NCI-H2107 (cell line): ENCODE data around the gene TRPM3.

Experiments
- DNase-seq: peaks from one replicate; lab custom pipeline; 2025; lab: John Stamatoyannopoulos, UW

Gene TRPM3

GRCh38 chr9:70553707-70554673, 567.4 kb downstream of the TRPM3 start:
- DNase-seq = no peak

GRCh38 chr9:70552561-70552960, 568.9 kb downstream of the TRPM3 start:
- DNase-seq = no peak

DNA sequence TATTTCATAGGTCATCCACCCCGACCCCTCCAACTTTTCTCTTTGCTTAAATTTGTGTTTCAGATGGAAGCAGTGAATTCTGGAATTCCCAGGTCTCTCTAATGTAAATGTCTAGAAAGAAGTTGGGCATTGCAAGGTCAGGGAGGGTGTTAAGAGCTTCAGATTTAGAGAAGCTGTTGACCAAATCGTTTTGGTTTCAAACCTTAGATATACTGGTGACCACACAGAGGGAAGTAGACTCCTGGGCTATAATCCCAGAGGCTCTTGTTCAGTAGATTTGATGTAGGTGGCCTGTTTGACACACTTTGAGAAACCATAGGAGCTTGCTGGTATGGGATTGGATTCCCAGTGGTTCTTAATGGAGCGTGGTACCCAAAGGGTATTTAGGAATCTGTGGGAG, 569.6 kb downstream of the TRPM3 start:
- no peak for DNase-seq

- no peak for DNase-seq
Measured at GRCh38 chr9:70551396-70551795, 570.0 kb downstream of the TRPM3 start.

DNA sequence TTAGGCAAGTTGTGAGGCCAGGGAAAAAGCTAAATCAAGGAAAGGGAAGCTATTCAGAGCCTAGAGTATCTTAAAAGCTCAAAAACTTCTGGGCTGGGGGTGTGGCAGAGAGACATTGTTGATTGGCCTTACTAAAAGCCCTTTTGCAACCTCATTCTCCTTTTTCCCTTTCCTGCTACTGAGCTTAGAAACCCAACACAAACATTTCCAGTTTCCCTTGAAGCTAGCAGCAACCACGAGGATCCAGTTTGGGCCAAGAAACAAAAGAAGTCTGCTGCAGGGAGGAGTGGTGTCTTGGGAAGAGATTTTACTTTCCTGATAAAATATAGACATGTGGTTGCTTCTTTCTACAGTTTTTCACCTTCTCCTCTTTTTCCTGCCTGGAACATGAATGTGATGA, 571.5 kb downstream of the TRPM3 start:
- no peak for DNase-seq

GRCh38 chr9:70542311-70542931, 579.0 kb downstream of the TRPM3 start:
- no peak for DNase-seq

GRCh38 chr9:70540016-70540415, 581.4 kb downstream of the TRPM3 start:
- no peak for DNase-seq

DNA sequence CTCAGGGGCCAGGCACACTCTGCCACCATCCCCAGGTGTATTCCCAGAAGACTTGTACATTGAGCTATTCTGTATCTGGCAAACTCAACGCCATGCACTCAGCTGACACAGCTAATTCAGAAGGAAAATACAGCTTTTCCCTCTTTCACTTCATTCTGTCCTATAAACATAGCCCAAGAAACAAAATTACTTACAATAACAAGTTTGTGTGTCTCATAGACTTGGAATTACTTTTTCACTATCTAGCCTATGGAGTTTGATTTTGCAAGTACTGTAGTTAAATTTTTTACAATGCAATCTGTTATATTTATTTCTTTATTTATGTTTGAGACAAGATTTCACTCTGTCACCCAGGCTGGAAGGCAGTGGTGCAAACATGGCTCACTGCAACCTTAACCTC, 581.9 kb downstream of the TRPM3 start:
- no peak for DNase-seq

- no peak for DNase-seq
Measured at GRCh38 chr9:70539001-70539400, 582.4 kb downstream of the TRPM3 start.

DNA sequence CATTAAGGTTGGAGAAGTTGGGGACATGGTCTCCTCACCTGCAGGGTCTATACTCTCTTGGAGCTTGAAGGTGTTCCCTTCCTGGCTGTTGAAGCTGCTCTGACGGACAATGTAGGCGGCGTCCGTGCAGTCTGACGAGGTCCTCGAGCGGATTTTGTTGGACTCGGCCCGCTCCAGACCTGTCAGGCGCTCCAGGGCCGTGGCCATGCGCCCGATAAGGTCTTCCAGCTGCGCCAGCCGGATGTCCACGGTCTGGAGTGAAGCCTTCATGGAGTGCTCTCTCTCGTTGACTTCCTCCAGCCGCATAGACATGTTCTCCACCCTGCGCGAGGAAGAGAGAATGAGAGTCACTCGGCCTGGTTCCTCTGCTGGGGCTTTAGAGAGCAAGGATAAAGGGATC, 584.3 kb downstream of the TRPM3 start:
- no peak for DNase-seq

- no peak for DNase-seq
Measured at GRCh38 chr9:70535546-70536323, 585.7 kb downstream of the TRPM3 start.

DNA sequence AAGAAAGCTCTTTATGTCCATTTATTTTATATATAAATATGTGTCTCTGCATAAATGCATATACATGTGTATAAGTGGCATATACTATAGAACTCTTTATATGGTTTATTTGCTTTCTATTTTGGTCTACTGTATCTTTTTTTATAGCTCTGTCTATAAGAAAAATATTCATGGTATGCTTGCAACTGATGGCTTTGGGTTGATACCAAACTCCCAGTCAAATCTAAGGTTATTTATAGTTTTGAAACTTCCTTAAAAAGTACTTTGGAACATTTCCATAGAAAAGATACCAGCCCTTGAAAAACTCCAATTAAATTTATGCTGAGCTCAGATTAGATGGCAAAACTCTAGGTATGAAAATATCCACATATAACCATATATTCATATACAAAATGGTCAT, 587.0 kb downstream of the TRPM3 start:
- no peak for DNase-seq

- no peak for DNase-seq
Measured at GRCh38 chr9:70534061-70534460, 587.4 kb downstream of the TRPM3 start.

- DNase-seq = no peak
Measured at GRCh38 chr9:70533492-70533891, 587.9 kb downstream of the TRPM3 start.

GRCh38 chr9:70532716-70533115, 588.7 kb downstream of the TRPM3 start:
- no peak for DNase-seq

DNA sequence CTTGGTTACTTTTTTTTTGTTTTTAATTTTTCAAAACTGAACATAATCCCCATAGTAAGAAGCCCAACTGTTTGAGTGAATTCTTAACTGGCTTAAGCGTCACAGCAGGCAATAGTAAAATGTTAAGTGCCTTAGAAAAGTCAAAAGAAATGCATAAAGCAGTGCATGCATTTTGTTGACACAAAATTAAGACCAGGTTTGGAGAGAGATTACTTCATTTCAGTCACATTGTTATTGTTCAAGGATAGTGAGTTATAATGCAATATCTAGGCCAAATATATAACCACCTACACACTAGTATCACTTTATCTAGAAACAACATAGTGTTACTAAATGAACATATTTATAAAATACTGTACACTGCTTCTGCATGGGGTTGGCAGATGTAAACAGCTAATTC, 590.1 kb downstream of the TRPM3 start:
- no peak for DNase-seq

DNA sequence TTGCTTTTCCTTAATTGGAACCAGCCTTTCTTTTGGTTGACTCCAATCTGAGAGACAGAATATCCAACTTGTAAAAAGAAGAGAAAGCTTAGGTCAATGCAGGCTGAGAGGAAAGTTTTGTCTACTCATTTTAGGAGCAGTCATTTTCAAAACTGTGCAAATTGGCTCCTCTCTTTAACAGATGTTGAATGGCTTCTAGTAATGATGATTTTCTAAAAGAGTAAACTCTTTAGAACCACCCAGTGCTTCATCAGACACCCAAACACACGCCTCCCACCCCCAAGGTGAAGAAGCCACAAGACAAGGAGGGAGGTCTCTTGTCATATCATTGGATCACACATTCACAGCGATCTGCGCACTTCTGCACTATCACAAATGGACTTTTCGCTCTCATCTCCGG, 590.7 kb downstream of the TRPM3 start:
- DNase-seq = no peak

DNA sequence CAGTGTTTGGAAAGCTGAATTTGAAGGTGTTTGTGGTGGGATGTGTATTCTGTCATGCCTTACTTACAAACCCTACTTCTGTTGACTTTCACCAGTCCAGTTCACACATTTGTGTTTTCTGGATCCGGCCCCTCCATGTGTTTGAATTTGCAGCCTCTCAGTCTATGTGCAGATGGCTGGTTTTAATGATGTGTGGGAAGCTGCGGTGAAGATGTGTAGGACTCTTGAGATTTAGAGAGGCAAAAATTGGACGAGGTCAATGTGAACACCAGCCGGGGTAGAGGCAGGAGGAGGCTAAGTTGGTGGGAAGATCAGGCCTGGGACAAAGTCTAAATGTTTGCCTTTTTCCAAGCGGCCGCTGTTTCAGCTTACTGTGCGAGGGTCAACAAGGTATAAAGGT, 591.6 kb downstream of the TRPM3 start:
- no peak for DNase-seq

DNA sequence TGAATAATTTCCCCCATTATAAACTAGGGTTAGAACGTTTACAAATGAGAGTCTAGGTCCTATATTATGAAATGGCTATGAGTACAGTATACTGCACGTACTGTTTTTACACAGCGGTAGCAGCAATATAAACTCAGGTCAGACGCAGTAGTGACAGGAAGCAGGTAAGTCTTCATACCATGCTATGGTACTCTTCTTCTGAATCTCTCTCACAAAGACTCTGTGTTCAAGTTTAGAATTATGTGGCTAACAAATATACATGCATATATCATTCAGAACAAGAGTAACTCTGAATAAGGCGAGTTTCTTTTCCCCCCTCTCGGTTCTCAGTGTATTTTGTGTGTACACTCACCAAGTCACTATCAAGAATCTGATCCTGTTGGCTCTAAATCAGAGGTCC, 592.0 kb downstream of the TRPM3 start:
- DNase-seq = no peak

DNA sequence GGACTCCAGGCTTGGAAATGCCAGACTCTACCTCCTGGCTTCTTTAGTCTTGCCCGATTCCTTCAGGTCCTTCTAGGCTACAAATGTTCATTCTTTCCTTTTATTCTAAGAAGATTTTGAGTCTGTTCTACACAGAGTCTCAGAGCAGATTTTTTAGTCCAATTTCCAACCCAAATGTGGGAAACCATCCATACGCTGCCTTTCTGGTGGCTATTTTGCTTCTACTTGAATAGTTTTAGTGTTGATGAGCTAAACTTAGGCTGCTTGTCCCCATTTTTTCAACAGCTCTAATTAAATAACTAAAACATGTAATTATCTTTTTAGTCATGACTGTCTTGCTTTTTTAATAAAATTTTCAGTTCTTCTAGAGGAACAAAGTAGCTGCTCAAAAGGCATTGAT, 594.5 kb downstream of the TRPM3 start:
- no peak for DNase-seq

DNA sequence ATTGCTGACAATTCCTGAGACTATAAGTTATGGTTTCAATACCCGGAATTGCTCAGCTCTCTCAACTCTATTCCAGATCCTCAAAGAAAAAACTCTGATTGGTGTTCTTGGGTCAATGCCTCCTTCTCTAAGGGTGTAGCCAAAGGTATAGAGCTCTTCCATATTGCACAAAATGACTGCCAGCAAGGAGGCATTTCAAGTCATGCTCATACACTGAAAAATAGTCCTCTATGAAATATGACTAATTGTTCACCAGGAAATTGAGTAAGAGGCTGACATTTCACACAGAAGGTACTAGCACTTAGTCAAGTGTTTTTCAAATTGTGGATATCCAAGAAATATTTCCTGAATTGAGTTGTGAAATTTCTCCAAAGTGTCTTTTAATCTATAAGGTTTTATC, 595.9 kb downstream of the TRPM3 start:
- DNase-seq = no peak

- DNase-seq = no peak
Measured at GRCh38 chr9:70519912-70520724, 601.3 kb downstream of the TRPM3 start.
